Nephron (organoid): ENCODE measurements around the gene GLUD1.
"Not testable (repeated sequence)": the region's sequence is repeated elsewhere in the genome, so short reads cannot be mapped to it uniquely, and the experiment has no call there.

Source experiments
- H3K27ac Mint-ChIP-seq, 3 experiments: 2 replicates each; pipeline ENCODE4 v1.8.0; 2020; ENCODE audit warnings: mixed read lengths in 3 of 3, mild to moderate bottlenecking in 2 of 3, moderate library complexity in 1 of 3
- H3K27me3 Mint-ChIP-seq: 2 replicates; pipeline ENCODE4 v1.8.0; 2021; ENCODE audit warnings: low read depth, mild to moderate bottlenecking, moderate library complexity, mixed read lengths
- H3K36me3 Mint-ChIP-seq: 2 replicates; pipeline ENCODE4 v1.8.0; 2020; ENCODE audit warnings: low read depth, mixed read lengths
- H3K4me1 Mint-ChIP-seq: 2 replicates; pipeline ENCODE4 v1.8.0; 2020; ENCODE audit warnings: mixed read lengths
- H3K4me3 Mint-ChIP-seq, 3 experiments: 2 replicates each; pipeline ENCODE4 v1.8.0; 2020; ENCODE audit warnings: mild to moderate bottlenecking in 3 of 3, mixed read lengths in 3 of 3, moderate library complexity in 2 of 3
- H3K9me3 Mint-ChIP-seq: 2 replicates; pipeline ENCODE4 v1.8.0; 2020; ENCODE audit warnings: mixed read lengths
- TF ChIP-seq, protein P1 (sequence below), 3 experiments: fragments of 200-600 bp; sonication (generic); IDR thresholded peaks; one replicate each; pipeline ENCODE4 v1.5.0; 2021; ENCODE audit warnings: antibody characterized with exemption in 3 of 3; ENCODE audit not compliant: unreplicated experiment in 3 of 3

The GLUD1 gene

DNA sequence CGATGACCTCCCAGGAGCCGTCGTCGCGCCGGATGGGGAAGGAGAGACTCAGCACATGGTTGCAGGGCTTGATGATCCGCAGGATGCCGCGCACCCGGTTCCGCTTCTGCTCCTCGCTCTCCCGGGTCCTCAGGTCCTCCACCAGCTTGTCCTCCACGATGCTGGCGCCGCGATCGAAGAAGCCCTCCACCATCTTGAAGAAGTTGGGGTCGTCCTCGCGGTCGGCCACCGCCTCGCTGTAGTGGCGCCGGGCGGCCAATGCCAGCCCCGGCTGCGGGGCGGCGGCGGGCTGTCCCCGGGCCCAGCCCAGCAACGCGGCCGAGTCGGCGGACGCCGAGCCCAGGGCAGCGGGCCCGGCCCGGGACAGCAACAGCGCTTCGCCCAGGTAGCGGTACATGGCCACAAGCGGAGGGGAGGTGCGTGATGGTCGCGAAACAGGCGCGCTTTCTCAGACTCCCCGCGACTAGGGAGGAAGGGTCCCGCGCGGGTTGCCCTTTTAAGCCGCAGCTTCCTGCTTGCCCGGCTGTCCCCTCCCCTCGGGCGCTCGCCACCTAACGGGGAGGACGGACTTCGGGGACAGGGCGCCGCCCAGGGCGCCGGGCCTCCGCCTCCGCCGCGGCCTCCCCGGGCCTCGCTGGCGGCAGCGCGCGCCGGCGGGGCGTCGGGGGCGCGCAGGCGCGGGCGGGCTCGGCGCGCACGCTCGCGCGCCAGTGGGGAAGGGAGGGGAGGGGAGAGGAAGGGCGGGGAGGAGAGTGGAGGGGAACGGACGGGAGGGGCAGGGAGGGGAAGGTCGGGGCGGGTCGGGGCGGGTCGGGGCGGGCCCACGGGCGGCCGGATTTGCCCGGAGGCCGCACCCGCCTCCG, at the start of gene GLUD1, which contains the start of gene SHLD2:
GLUD1 (minus strand) TSS at position 471 of the 863 bp plus-strand sequence; CDS start at position 397, 74 bp downstream.
SHLD2 (plus strand) TSS at position 834 of the 863 bp plus-strand sequence. CDS start 56,149 bp downstream, outside the sequence.
- Mint-ChIP-seq H3K4me3 (peak within 1 kb of the TSS; percentile 83 to 95 (median 94)), H3K27me3 (no peaks in the 10 kb centered on the region), H3K27ac (peak within 1 kb of the TSS; percentile 84 to 97 (median 93)), H3K9me3 (no peaks in the 10 kb centered on the region), H3K36me3 (peaks cover 26% of the 10 kb centered on the region), H3K4me1 (peaks cover 34% of the 10 kb centered on the region)
- TF ChIP-seq, protein P1, sequence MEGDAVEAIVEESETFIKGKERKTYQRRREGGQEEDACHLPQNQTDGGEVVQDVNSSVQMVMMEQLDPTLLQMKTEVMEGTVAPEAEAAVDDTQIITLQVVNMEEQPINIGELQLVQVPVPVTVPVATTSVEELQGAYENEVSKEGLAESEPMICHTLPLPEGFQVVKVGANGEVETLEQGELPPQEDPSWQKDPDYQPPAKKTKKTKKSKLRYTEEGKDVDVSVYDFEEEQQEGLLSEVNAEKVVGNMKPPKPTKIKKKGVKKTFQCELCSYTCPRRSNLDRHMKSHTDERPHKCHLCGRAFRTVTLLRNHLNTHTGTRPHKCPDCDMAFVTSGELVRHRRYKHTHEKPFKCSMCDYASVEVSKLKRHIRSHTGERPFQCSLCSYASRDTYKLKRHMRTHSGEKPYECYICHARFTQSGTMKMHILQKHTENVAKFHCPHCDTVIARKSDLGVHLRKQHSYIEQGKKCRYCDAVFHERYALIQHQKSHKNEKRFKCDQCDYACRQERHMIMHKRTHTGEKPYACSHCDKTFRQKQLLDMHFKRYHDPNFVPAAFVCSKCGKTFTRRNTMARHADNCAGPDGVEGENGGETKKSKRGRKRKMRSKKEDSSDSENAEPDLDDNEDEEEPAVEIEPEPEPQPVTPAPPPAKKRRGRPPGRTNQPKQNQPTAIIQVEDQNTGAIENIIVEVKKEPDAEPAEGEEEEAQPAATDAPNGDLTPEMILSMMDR (IDR thresholded peaks at IDR 0.05; ENCODE audit: unreplicated experiment in 3 of 3) = no peak

- H3K9me3 Mint-ChIP-seq = peaks cover 13% of the 10 kb centered on the region
- H3K4me1 Mint-ChIP-seq, H3K4me3 Mint-ChIP-seq, H3K27me3 Mint-ChIP-seq, H3K27ac Mint-ChIP-seq: not testable (repeated sequence)
- peaks cover 21% of the 10 kb centered on the region for H3K36me3 Mint-ChIP-seq
These were observed 48.4 kb upstream of the GLUD1 start for GRCh38 chr10:87143109-87143418.

DNA sequence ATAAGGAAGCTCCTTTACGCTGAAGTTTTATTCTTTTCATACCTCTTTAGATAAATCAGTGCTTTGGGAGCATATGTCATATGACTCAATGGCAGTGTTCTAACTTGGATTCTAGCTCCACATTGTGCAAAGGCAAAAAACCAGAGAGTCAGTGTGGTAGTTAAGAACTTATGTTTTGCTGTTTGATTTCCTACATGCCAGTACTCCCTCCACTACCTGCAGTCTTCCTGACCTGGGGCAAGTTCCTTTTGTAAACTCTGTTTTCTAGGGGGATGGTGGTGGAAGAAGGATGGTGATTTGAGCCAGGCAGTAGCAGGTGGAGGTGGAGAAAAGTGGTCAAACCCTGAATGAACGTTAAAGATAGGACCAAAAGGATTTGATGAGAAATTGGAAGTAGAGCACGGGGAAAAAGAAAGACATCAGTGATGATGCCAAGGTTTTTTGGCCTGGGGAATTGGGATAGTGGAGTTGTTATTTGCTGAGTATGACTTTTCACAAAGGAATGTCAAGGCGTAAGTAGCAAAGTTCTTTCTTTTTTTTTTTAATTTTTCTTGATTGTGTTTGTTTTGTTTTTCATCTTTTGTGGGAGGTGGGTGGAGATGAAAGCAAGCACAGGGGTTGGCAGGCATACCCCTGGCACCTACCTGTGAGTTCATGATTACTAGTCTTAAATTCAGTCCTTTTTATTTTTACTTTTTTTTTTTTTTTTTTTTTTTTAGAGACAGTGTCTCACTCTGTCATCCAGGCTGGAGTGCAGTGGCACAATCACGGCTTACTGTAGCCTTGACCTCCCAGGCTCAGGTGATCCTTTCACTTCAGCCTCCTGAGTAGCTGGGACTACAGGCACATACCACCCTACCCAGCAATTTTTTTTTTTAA, 47.8 kb upstream of the GLUD1 start:
- H3K27me3 Mint-ChIP-seq, H3K4me3 Mint-ChIP-seq, H3K4me1 Mint-ChIP-seq: not testable (repeated sequence)
- Mint-ChIP-seq H3K27ac (peak overlapping the region in 1 of 3 experiments; percentile 16), H3K36me3 (peaks cover 27% of the 10 kb centered on the region), H3K9me3 (peaks cover 16% of the 10 kb centered on the region)

DNA sequence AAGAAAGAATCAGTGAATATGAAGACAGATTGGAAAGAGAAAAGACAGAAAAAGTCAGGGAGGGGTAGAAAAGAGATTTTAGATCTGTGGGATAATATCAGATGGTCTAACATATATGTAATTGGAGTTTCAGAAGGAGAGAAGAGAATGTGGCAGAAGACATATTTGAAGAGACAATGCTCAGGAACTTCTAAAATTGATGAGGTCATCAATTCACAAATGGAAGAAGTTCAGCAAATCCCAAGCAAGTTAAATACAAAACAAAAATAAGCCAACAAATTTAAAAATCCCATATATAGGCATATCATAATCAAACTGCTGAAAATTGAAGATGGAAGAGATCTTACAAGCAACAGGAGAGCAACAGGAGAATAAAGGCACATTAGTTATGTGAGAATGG, 42.8 kb upstream of the GLUD1 start:
- not testable (repeated sequence) for H3K4me3 Mint-ChIP-seq, H3K27me3 Mint-ChIP-seq, H3K4me1 Mint-ChIP-seq, H3K27ac Mint-ChIP-seq
- Mint-ChIP-seq H3K36me3 (peaks cover 47% of the 10 kb centered on the region), H3K9me3 (peaks cover 24% of the 10 kb centered on the region)

DNA sequence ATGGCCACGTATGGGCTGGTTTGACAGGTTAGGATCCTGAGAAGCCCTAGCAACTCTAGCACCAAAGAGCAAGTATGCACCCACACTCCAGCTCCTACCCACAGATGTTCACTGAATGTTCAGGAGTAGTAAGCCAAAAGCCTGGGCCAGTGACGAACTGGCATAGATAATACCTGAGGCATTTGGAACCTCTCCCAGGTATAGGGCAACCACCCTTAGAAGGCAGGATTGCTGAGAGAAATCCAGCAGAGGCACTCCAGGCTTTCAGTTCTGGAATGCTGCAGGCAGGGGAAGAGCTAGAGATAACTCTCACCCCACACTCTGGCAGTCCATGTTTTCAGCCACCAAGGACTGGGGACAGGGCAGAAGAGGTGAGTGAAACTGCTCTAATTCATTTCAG, 39.8 kb upstream of the GLUD1 start:
- H3K27me3 Mint-ChIP-seq, H3K4me3 Mint-ChIP-seq, H3K4me1 Mint-ChIP-seq, H3K27ac Mint-ChIP-seq: not testable (repeated sequence)
- H3K9me3 Mint-ChIP-seq = peaks cover 19% of the 10 kb centered on the region
- H3K36me3 Mint-ChIP-seq = peaks cover 61% of the 10 kb centered on the region

- H3K9me3 Mint-ChIP-seq = peaks cover 18% of the 10 kb centered on the region
- peaks cover 63% of the 10 kb centered on the region for H3K36me3 Mint-ChIP-seq
- H3K27me3 Mint-ChIP-seq, H3K27ac Mint-ChIP-seq, H3K4me1 Mint-ChIP-seq, H3K4me3 Mint-ChIP-seq: not testable (repeated sequence)
These were observed 39.3 kb upstream of the GLUD1 start for GRCh38 chr10:87133936-87134335.

DNA sequence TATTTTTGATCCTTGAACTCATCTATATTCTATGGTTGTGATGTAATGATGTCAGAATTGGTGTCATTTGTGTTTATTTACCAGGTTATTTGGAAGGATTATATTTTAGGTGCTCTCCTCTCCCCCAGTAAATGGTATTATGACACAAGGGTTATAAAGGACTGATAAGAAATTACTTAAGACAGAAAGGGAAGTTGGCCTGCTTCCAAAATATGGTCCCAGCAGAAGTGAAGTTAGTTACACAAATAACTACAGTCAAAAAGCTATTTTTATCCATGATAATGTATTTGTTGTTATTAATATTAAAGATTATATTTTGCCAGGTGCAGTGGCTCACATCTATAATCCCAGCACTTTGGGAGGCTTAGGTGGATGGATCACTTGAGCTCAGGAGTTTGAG, 37.5 kb upstream of the GLUD1 start:
- not testable (repeated sequence) for H3K4me3 Mint-ChIP-seq, H3K27ac Mint-ChIP-seq, H3K4me1 Mint-ChIP-seq, H3K9me3 Mint-ChIP-seq, H3K27me3 Mint-ChIP-seq
- H3K36me3 Mint-ChIP-seq = peaks cover 50% of the 10 kb centered on the region

DNA sequence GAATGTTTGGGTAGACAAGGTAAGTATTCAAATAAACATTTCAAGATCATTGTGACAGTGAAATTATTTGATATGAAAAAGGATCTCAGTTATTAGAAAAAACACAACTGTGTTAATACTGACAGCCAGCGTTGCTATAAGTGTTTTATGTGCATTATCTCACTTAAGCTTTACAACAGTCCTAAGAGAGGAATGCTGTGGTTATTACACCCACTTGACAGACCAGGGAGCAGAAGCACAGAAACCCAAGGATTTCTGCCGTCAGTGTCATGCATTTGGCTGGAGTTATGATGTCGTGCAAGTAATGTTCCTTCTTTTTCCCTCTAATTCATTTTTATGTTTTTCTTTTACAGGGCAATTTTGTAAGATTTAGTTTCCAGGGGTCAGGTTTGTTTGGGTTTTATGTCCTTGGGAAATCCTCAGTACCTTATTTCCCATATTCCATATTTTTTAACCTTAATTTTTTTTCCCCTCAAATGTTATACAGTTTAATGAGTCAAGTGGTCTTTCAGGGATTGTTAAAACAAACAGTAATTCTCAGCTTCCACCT, 33.0 kb upstream of the GLUD1 start:
- not testable (repeated sequence) for H3K4me1 Mint-ChIP-seq, H3K9me3 Mint-ChIP-seq, H3K27me3 Mint-ChIP-seq, H3K4me3 Mint-ChIP-seq
- H3K27ac Mint-ChIP-seq = peak overlapping the region in 2 of 3 experiments; percentile 55 to 94
- H3K36me3 Mint-ChIP-seq = peaks cover 25% of the 10 kb centered on the region

GRCh38 chr10:87127048-87127447, 32.4 kb upstream of the GLUD1 start:
- not testable (repeated sequence) for H3K4me1 Mint-ChIP-seq, H3K9me3 Mint-ChIP-seq

GRCh38 chr10:87123351-87123750, 28.7 kb upstream of the GLUD1 start:
- not testable (repeated sequence) for H3K4me1 Mint-ChIP-seq, H3K36me3 Mint-ChIP-seq, H3K27me3 Mint-ChIP-seq, H3K9me3 Mint-ChIP-seq, H3K4me3 Mint-ChIP-seq
- H3K27ac Mint-ChIP-seq = peak overlapping the region in 2 of 3 experiments; percentile 45 to 68

More at GRCh38 chr10:87127048-87127447, 32.4 kb upstream of the GLUD1 start:
- H3K27ac Mint-ChIP-seq = peak overlapping the region in 2 of 3 experiments; percentile 41 to 90
- H3K27me3 Mint-ChIP-seq, H3K4me3 Mint-ChIP-seq: not testable (repeated sequence)
- peaks cover 22% of the 10 kb centered on the region for H3K36me3 Mint-ChIP-seq

- Mint-ChIP-seq H3K36me3 (peaks cover 11% of the 10 kb centered on the region), H3K27ac (peak overlapping the region in 1 of 3 experiments; percentile 63)
- not testable (repeated sequence) for H3K9me3 Mint-ChIP-seq, H3K4me1 Mint-ChIP-seq, H3K27me3 Mint-ChIP-seq, H3K4me3 Mint-ChIP-seq
These were observed 24.4 kb upstream of the GLUD1 start for GRCh38 chr10:87119029-87119428.

DNA sequence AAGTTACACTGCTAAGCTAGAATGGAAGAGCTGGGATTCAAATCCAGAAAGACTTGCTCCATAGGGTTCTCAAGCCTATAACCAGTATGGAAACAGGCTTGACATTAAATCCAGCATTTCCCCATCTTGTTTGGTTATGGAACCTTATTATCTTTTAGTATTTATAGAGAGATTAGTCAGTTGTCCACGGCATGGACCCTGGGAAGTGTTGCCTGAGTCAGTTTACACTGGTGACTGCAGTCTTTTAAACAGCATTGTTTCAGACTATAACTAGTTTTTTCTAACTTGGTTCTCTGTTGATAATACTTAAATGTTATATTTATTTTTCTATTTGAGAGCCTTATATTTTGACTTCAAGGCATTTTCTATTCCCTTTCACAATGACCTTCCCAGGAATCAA, 23.5 kb upstream of the GLUD1 start:
- H3K4me3 Mint-ChIP-seq, H3K4me1 Mint-ChIP-seq, H3K9me3 Mint-ChIP-seq, H3K27me3 Mint-ChIP-seq: not testable (repeated sequence)
- H3K27ac Mint-ChIP-seq = peak overlapping the region in 1 of 3 experiments; percentile 69
- peaks cover 17% of the 10 kb centered on the region for H3K36me3 Mint-ChIP-seq
